ENCODE measurements around the gene MDFIC. TPM values are rescaled to one million over a fixed set of nuclear protein-coding genes. Genes with fewer than 3 reads are reported as not detected.
"Not testable (repeated sequence)": the region's sequence is repeated elsewhere in the genome, so short reads cannot be mapped to it uniquely, and the experiment has no call there.

Gene MDFIC
- total RNA-seq, 1 donor from 2014 or later = 7.1 TPM

DNA sequence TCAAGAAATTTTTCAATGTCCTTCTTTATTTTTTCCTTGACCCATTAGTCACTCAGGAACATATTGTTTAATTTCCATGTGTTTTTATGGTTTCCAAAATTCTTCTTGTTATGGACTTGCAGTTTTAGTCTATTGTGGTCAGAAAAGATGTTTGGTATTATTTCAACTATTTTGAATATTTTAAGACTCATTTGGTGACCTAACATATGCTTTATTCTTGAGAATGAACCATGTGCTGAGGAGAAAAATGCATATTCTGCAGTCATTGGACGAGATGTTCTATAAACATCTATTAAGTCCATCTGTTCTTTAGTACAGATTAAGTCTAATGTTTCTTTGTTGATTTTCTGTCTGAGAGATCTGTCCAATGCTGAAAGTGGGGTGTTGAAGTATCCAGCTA is 42.3 kb upstream of the MDFIC start:
- Histone ChIP-seq H3K4me2 (no peak overlapping the region), H3K79me2 (ENCODE audit: low read depth) (no peaks in the 10 kb centered on the region), H3K27me3 (no peaks in the 10 kb centered on the region), H4K20me1 (ENCODE audit: low read depth) (no peaks in the 10 kb centered on the region), H3K4me3 (no peak overlapping the region), H3K9ac (no peak overlapping the region), H3K27ac (no peak overlapping the region), H3K36me3 (no peaks in the 10 kb centered on the region), H3F3A (ENCODE audit: low read depth) (no peaks in the 10 kb centered on the region), H3K9me3 (ENCODE audit: low read depth) (no peaks in the 10 kb centered on the region), H2AFZ (replicated peaks) (no peak overlapping the region), H3K4me1 (no peaks in the 10 kb centered on the region)
- no peak overlapping the region for H3K4me3 Mint-ChIP-seq
- H3K9me3 Mint-ChIP-seq = peaks cover 5% of the 10 kb centered on the region
- no peak overlapping the region for H3K27ac Mint-ChIP-seq
- TF ChIP-seq EZH2phosphoT487 (IDR thresholded peaks at IDR 0.05) (no peak), EZH2 (IDR thresholded peaks at IDR 0.05) (no peak)
- TF ChIP-seq, protein P1, sequence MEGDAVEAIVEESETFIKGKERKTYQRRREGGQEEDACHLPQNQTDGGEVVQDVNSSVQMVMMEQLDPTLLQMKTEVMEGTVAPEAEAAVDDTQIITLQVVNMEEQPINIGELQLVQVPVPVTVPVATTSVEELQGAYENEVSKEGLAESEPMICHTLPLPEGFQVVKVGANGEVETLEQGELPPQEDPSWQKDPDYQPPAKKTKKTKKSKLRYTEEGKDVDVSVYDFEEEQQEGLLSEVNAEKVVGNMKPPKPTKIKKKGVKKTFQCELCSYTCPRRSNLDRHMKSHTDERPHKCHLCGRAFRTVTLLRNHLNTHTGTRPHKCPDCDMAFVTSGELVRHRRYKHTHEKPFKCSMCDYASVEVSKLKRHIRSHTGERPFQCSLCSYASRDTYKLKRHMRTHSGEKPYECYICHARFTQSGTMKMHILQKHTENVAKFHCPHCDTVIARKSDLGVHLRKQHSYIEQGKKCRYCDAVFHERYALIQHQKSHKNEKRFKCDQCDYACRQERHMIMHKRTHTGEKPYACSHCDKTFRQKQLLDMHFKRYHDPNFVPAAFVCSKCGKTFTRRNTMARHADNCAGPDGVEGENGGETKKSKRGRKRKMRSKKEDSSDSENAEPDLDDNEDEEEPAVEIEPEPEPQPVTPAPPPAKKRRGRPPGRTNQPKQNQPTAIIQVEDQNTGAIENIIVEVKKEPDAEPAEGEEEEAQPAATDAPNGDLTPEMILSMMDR (IDR thresholded peaks at IDR 0.05) = no peak
- no peaks in the 10 kb centered on the region for H3K27me3 Mint-ChIP-seq (ENCODE audit: insufficient read depth, low read depth)
- no peak for DNase-seq (ENCODE audit: low spot score)
- H3K36me3 Mint-ChIP-seq = no peaks in the 10 kb centered on the region
- no peaks in the 10 kb centered on the region for H3K4me1 Mint-ChIP-seq

DNA sequence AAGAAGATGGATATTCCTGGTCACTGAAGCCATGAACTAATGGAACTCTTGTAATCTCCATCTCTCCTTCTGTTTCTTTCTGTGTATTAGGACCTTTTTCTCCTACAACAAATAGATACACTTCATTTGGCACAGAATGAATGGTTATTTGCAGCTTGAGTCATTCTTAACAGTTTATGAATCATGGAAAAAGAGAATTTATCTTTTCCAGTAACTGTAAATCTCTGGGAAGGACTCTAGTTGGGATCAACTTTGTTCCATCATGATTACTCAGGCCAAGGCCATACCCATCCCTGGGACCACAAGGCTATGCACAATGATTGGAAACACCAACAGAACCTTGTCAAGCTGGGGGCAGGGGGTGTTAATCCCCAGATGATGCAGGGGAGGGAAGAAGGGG is 36.1 kb upstream of the MDFIC start:
- no peaks in the 10 kb centered on the region for H3K9me3 Mint-ChIP-seq

GRCh38 chr7:114886241-114886640 is 35.7 kb upstream of the MDFIC start:
- no peaks in the 10 kb centered on the region for H3F3A ChIP-seq (ENCODE audit: low read depth)
- H3K27ac ChIP-seq = no peak overlapping the region
- TF ChIP-seq EZH2 (IDR thresholded peaks at IDR 0.05) = no peak
- TF ChIP-seq, protein P1 (IDR thresholded peaks at IDR 0.05) = no peak
- TF ChIP-seq EZH2phosphoT487 (IDR thresholded peaks at IDR 0.05) = no peak
- no peak overlapping the region for H3K27ac Mint-ChIP-seq
- no peak overlapping the region for H3K4me3 Mint-ChIP-seq
- H3K36me3 ChIP-seq = no peaks in the 10 kb centered on the region
- no peaks in the 10 kb centered on the region for H3K27me3 Mint-ChIP-seq (ENCODE audit: insufficient read depth, low read depth)
- no peak overlapping the region for H3K4me2 ChIP-seq
- H3K4me1 ChIP-seq = no peaks in the 10 kb centered on the region
- no peak overlapping the region for H3K4me3 ChIP-seq
- H3K79me2 ChIP-seq (ENCODE audit: low read depth) = no peaks in the 10 kb centered on the region
- H3K9me3 Mint-ChIP-seq = no peaks in the 10 kb centered on the region
- H4K20me1 ChIP-seq (ENCODE audit: low read depth) = no peaks in the 10 kb centered on the region
- H2AFZ ChIP-seq (replicated peaks) = no peak overlapping the region
- H3K4me1 Mint-ChIP-seq = no peaks in the 10 kb centered on the region
- H3K9ac ChIP-seq = no peak overlapping the region
- no peaks in the 10 kb centered on the region for H3K9me3 ChIP-seq (ENCODE audit: low read depth)
- H3K27me3 ChIP-seq = no peaks in the 10 kb centered on the region
- DNase-seq (ENCODE audit: low spot score) = no peak
- H3K36me3 Mint-ChIP-seq = no peaks in the 10 kb centered on the region

More for the DNA sequence above, 36.1 kb upstream of the MDFIC start:
- no peak overlapping the region for H3K27ac Mint-ChIP-seq
- no peak overlapping the region for H3K4me3 Mint-ChIP-seq
- Histone ChIP-seq H3K4me1 (no peaks in the 10 kb centered on the region), H3K9me3 (ENCODE audit: low read depth) (no peaks in the 10 kb centered on the region), H3K36me3 (no peaks in the 10 kb centered on the region), H2AFZ (replicated peaks) (no peak overlapping the region), H3F3A (ENCODE audit: low read depth) (no peaks in the 10 kb centered on the region), H3K4me2 (no peak overlapping the region), H3K27me3 (no peaks in the 10 kb centered on the region), H3K79me2 (ENCODE audit: low read depth) (no peaks in the 10 kb centered on the region), H3K4me3 (no peak overlapping the region), H4K20me1 (ENCODE audit: low read depth) (no peaks in the 10 kb centered on the region), H3K27ac (no peak overlapping the region), H3K9ac (no peak overlapping the region)
- no peak for DNase-seq (ENCODE audit: low spot score)
- H3K27me3 Mint-ChIP-seq (ENCODE audit: insufficient read depth, low read depth) = no peaks in the 10 kb centered on the region
- H3K36me3 Mint-ChIP-seq = no peaks in the 10 kb centered on the region
- TF ChIP-seq, protein P1 (IDR thresholded peaks at IDR 0.05) = no peak
- TF ChIP-seq EZH2 (IDR thresholded peaks at IDR 0.05) = no peak
- TF ChIP-seq EZH2phosphoT487 (IDR thresholded peaks at IDR 0.05) = no peak
- no peaks in the 10 kb centered on the region for H3K4me1 Mint-ChIP-seq

GRCh38 chr7:114889116-114889515 is 32.8 kb upstream of the MDFIC start:
- H3K9me3 ChIP-seq (ENCODE audit: low read depth); H2AFZ ChIP-seq (replicated peaks); DNase-seq (ENCODE audit: low spot score); H3K9ac ChIP-seq; H3K9me3 Mint-ChIP-seq; H3K27ac ChIP-seq; H3K27me3 ChIP-seq; H3K4me1 Mint-ChIP-seq; H3K36me3 Mint-ChIP-seq; H3K4me2 ChIP-seq; H3K4me3 ChIP-seq; H3K36me3 ChIP-seq; H3K79me2 ChIP-seq (ENCODE audit: low read depth); H3K4me1 ChIP-seq; H3F3A ChIP-seq (ENCODE audit: low read depth); H3K27me3 Mint-ChIP-seq (ENCODE audit: insufficient read depth, low read depth); H3K4me3 Mint-ChIP-seq; H4K20me1 ChIP-seq (ENCODE audit: low read depth); H3K27ac Mint-ChIP-seq: not testable (repeated sequence)
